Measurements from ENCODE around the gene BEX1. TPM values are rescaled to one million over a fixed set of nuclear protein-coding genes. Genes with fewer than 3 reads are reported as not detected.

Gene BEX1
- total and polyA plus RNA-seq, 4 donors: 0.89 to 2.1 (median 1.6) TPM

DNA sequence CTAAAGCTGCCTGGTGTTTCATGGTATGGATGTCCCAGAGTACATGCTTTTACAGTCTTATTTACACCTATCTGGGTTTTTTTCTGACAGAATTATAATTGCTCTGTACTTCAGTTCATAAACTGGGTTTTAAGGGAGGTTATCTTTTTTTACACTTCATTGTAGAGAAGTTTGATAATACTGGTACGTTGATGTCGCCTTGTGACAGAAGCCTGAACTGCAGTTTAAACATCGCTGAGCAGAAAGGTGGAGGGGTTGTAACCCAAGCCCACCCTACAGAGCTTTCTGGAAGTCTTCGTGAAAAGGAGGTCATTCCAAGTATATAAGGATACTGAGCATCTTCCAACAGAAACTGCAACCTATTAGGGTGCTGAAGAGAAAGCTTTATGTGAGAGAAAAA is 46.4 kb downstream of the BEX1 start:
- Histone ChIP-seq H3K9ac (ENCODE audit: insufficient read depth in 1 of 2, low read length in 2 of 2) (no peak overlapping the region), H3K36me3 (ENCODE audit: control insufficient read depth in 4 of 4, insufficient read depth in 4 of 4, low read length in 4 of 4) (no peaks in the 10 kb centered on the region), H3K4me3 (no peak overlapping the region), H3K4me1 (ENCODE audit: control insufficient read depth in 5 of 5, insufficient read depth in 5 of 5, low read length in 5 of 5) (no peaks in the 10 kb centered on the region), H3K27me3 (ENCODE audit: control insufficient read depth in 3 of 3, insufficient read depth in 3 of 3, low read length in 2 of 3) (peaks cover 0 to 10% (median 2%) of the 10 kb centered on the region in 3 donors), H3K27ac (ENCODE audit: low read depth in 1 of 2, low read length in 1 of 2) (no peak overlapping the region), H3K9me3 (ENCODE audit: control insufficient read depth in 4 of 4, insufficient read depth in 3 of 4, low read length in 3 of 4) (no peaks in the 10 kb centered on the region)
- TF ChIP-seq, protein P1, sequence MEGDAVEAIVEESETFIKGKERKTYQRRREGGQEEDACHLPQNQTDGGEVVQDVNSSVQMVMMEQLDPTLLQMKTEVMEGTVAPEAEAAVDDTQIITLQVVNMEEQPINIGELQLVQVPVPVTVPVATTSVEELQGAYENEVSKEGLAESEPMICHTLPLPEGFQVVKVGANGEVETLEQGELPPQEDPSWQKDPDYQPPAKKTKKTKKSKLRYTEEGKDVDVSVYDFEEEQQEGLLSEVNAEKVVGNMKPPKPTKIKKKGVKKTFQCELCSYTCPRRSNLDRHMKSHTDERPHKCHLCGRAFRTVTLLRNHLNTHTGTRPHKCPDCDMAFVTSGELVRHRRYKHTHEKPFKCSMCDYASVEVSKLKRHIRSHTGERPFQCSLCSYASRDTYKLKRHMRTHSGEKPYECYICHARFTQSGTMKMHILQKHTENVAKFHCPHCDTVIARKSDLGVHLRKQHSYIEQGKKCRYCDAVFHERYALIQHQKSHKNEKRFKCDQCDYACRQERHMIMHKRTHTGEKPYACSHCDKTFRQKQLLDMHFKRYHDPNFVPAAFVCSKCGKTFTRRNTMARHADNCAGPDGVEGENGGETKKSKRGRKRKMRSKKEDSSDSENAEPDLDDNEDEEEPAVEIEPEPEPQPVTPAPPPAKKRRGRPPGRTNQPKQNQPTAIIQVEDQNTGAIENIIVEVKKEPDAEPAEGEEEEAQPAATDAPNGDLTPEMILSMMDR (IDR thresholded peaks at IDR 0.05; ENCODE audit: control extremely low read depth, extremely low read depth): no peak
- ATAC-seq (ENCODE audit: insufficient read depth, low FRiP score) (no peak), DNase-seq (no peak)
- 37% methylated on average over 4 of the region's 4 CpGs for WGBS, 2 donors

DNA sequence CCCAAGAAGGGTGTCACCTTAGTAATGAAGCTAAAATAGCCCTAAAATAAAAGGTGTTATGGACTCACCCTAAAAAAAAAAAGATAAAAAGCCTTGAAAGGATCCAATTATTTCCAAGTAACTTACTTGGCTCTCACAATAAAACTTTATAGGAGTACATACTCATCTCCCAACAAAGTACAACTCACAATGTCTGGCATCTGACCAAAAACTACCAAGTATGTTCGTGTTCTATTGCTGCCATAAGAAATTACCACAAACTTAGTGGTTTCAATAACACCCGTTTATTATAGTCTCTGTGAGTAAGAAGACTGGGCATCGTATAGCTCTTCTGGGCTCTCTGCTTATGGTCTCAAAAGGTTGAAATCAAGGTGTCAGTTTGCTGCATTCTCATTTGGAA is 51.0 kb downstream of the BEX1 start:
- no peaks in the 10 kb centered on the region for H3K9me3 ChIP-seq (ENCODE audit: control insufficient read depth in 4 of 4, insufficient read depth in 3 of 4, low read length in 3 of 4)
- 65 to 72% methylated on average over 3 of the region's 3 CpGs for WGBS, 2 donors
- TF ChIP-seq, protein P1 (IDR thresholded peaks at IDR 0.05; ENCODE audit: control extremely low read depth, extremely low read depth): no peak
- no peaks in the 10 kb centered on the region for H3K4me1 ChIP-seq (ENCODE audit: control insufficient read depth in 5 of 5, insufficient read depth in 5 of 5, low read length in 5 of 5)
- ATAC-seq (ENCODE audit: insufficient read depth, low FRiP score): no peak
- no peak overlapping the region for H3K4me3 ChIP-seq
- no peak overlapping the region for H3K9ac ChIP-seq (ENCODE audit: insufficient read depth in 1 of 2, low read length in 2 of 2)
- H3K27me3 ChIP-seq (ENCODE audit: control insufficient read depth in 3 of 3, insufficient read depth in 3 of 3, low read length in 2 of 3): peaks cover 0 to 13% (median 0%) of the 10 kb centered on the region in 3 donors
- no peak for DNase-seq
- no peaks in the 10 kb centered on the region for H3K36me3 ChIP-seq (ENCODE audit: control insufficient read depth in 4 of 4, insufficient read depth in 4 of 4, low read length in 4 of 4)
- H3K27ac ChIP-seq (ENCODE audit: low read depth in 1 of 2, low read length in 1 of 2): no peak overlapping the region

Other genes starting within 250 kb of the BEX1 start
- 1 to 10 TPM; 1.4 to 2.4 TPM for gene RAB40AL, start 126.9 kb downstream of the BEX1 start, total RNA-seq
- gene RAB40AL, start 126.9 kb downstream of the BEX1 start, polyA plus RNA-seq: under 1 TPM; 0.05 to 0.20 TPM
- 1 to 10 TPM; 1.7 to 3.5 TPM for gene NXF3, start 29.0 kb upstream of the BEX1 start, total RNA-seq
- gene NXF3, start 29.0 kb upstream of the BEX1 start, polyA plus RNA-seq: 1 to 10 TPM; 1.6 to 3.9 TPM
- gene BEX4, start 150.9 kb upstream of the BEX1 start, total RNA-seq: 10 to 100 TPM; 30.0 to 49.4 TPM
- gene BEX4, start 150.9 kb upstream of the BEX1 start, polyA plus RNA-seq: 10 to 100 TPM; 34.7 to 66.6 TPM
- 10 to 100 TPM; 46.4 to 86.9 TPM for gene TCEAL8, start 191.0 kb upstream of the BEX1 start, total RNA-seq
- gene TCEAL8, start 191.0 kb upstream of the BEX1 start, polyA plus RNA-seq: 10 to 100 TPM; 40.7 to 55.0 TPM
- under 1 TPM in 1 of 2 donors, not detected in 1; 0.28 TPM for gene TCEAL5, start 212.6 kb upstream of the BEX1 start, total RNA-seq
- gene TCEAL5, start 212.6 kb upstream of the BEX1 start, polyA plus RNA-seq: under 1 TPM; 0.03 to 0.12 TPM
- gene BEX2, start 246.8 kb upstream of the BEX1 start, total RNA-seq: 10 to 100 TPM; 13.9 to 22.0 TPM
- 10 to 100 TPM; 23.2 to 52.5 TPM for gene BEX2, start 246.8 kb upstream of the BEX1 start, polyA plus RNA-seq